ENCODE results near the gene VMP1.
"Not testable (repeated sequence)": the region's sequence is repeated elsewhere in the genome, so short reads cannot be mapped to it uniquely, and the experiment has no call there.

The VMP1 gene

GRCh38 chr17:59859444-59860025 lies 152.1 kb downstream of the VMP1 start:
- TF ChIP-seq GATA1 (IDR thresholded peaks at IDR 0.05; ENCODE audit: low read depth, low read length) (no peak), POLR2A (IDR thresholded peaks at IDR 0.05; ENCODE audit: low read length) (no peak)
- peak; percentile 64 to 70 for DNase-seq

DNA sequence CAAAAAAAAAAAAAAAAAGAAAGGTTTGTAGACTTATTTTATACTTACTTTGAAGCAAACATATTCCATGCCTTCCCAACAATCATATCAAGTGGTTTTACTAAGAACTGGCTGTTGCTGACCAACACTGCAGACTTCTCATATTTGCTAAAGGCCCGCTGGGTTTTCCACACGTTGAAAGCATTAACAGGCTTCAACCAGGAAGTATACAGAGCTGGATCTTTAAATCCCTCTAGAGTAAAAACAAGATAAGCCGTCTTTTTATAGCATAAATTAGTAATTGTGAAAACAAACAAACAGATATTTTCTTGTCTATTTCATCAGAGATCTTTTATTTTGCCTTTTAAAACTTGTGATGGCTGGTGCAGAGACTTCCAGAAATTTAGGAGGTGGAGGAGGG lies 156.2 kb downstream of the VMP1 start:
- TF ChIP-seq GATA1 (IDR thresholded peaks at IDR 0.05; ENCODE audit: low read depth, low read length) = no peak
- no peak for TF ChIP-seq POLR2A (IDR thresholded peaks at IDR 0.05; ENCODE audit: low read length)
- no peak for DNase-seq

DNA sequence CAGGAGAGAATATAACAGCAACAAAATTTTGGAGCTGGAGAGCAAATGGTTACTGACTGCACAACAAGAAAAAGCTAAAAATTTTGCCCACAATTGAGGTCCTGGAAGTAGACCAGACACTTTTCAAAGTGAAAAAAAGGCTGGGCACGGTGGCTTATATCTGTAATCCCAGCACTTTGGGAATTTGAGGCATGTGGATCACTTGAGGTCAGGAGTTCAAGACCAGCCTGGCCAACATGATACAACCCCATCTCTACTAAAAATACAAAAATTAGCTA lies 162.4 kb downstream of the VMP1 start:
- TF ChIP-seq GATA1 (IDR thresholded peaks at IDR 0.05; ENCODE audit: low read depth, low read length) (no peak), POLR2A (IDR thresholded peaks at IDR 0.05; ENCODE audit: low read length) (no peak)
- DNase-seq = no peak

- TF ChIP-seq POLR2A (IDR thresholded peaks at IDR 0.05; ENCODE audit: low read length) (no peak), GATA1 (IDR thresholded peaks at IDR 0.05; ENCODE audit: low read depth, low read length) (no peak)
- no peak for DNase-seq
Measured at GRCh38 chr17:59870482-59870881, 163.0 kb downstream of the VMP1 start.

GRCh38 chr17:59872351-59872750 lies 164.9 kb downstream of the VMP1 start:
- no peak for DNase-seq
- no peak for TF ChIP-seq POLR2A (IDR thresholded peaks at IDR 0.05; ENCODE audit: low read length)
- TF ChIP-seq GATA1 (IDR thresholded peaks at IDR 0.05; ENCODE audit: low read depth, low read length) = no peak

GRCh38 chr17:59873414-59873813 lies 166.0 kb downstream of the VMP1 start:
- DNase-seq = not testable (repeated sequence)

GRCh38 chr17:59874376-59874775 lies 166.9 kb downstream of the VMP1 start:
- TF ChIP-seq POLR2A (IDR thresholded peaks at IDR 0.05; ENCODE audit: low read length) = no peak
- no peak for TF ChIP-seq GATA1 (IDR thresholded peaks at IDR 0.05; ENCODE audit: low read depth, low read length)
- no peak for DNase-seq

DNA sequence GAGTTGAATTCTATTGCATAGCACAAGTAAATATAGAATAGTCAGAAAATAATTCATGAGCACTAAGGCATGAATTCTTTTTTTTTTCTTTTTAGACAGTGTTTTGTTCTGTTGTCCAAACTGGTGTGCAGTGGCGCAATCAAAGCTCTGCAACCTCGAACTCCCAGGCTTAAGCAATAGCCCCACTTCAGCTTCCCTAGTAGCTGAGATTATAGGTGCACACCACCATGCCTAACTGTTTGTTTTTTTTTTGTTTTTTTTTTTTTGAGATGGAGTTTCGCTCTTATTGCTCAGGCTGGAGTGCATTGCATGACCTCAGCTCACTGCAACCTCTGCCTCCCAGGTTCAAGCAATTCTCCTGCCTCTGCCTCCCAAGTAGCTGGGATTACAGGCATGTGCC lies 168.7 kb downstream of the VMP1 start:
- TF ChIP-seq GATA1 (IDR thresholded peaks at IDR 0.05; ENCODE audit: low read depth, low read length) (no peak), POLR2A (IDR thresholded peaks at IDR 0.05; ENCODE audit: low read length) (no peak)
- DNase-seq = no peak

GRCh38 chr17:59877965-59878364 lies 170.5 kb downstream of the VMP1 start:
- no peak for TF ChIP-seq GATA1 (IDR thresholded peaks at IDR 0.05; ENCODE audit: low read depth, low read length)
- no peak for TF ChIP-seq POLR2A (IDR thresholded peaks at IDR 0.05; ENCODE audit: low read length)

GRCh38 chr17:59878624-59879023 lies 171.2 kb downstream of the VMP1 start:
- TF ChIP-seq GATA1 (IDR thresholded peaks at IDR 0.05; ENCODE audit: low read depth, low read length) (no peak), POLR2A (IDR thresholded peaks at IDR 0.05; ENCODE audit: low read length) (no peak)

More at GRCh38 chr17:59877965-59878364, 170.5 kb downstream of the VMP1 start:
- DNase-seq = no peak

GRCh38 chr17:59884861-59885260 lies 177.4 kb downstream of the VMP1 start:
- TF ChIP-seq POLR2A (IDR thresholded peaks at IDR 0.05; ENCODE audit: low read length) (no peak), GATA1 (IDR thresholded peaks at IDR 0.05; ENCODE audit: low read depth, low read length) (no peak)
- DNase-seq = no peak

More at GRCh38 chr17:59878624-59879023, 171.2 kb downstream of the VMP1 start:
- DNase-seq = no peak

- no peak for DNase-seq
- TF ChIP-seq POLR2A (IDR thresholded peaks at IDR 0.05; ENCODE audit: low read length) (no peak), GATA1 (IDR thresholded peaks at IDR 0.05; ENCODE audit: low read depth, low read length) (no peak)
Measured at GRCh38 chr17:59888145-59888750, 180.8 kb downstream of the VMP1 start.

GRCh38 chr17:59890720-59891119 lies 183.3 kb downstream of the VMP1 start:
- TF ChIP-seq POLR2A (IDR thresholded peaks at IDR 0.05; ENCODE audit: low read length) = no peak
- no peak for TF ChIP-seq GATA1 (IDR thresholded peaks at IDR 0.05; ENCODE audit: low read depth, low read length)
- peak in 1 of 2 experiments; percentile 29 for DNase-seq

All from erythroblast (primary cell).